ENCODE data around the gene INPP4A. TPM values are rescaled to one million over a fixed set of nuclear protein-coding genes. Genes with fewer than 3 reads are reported as not detected.

Gene INPP4A
- total RNA-seq, 1 experiment from 2014 or later: 25.0 TPM

DNA sequence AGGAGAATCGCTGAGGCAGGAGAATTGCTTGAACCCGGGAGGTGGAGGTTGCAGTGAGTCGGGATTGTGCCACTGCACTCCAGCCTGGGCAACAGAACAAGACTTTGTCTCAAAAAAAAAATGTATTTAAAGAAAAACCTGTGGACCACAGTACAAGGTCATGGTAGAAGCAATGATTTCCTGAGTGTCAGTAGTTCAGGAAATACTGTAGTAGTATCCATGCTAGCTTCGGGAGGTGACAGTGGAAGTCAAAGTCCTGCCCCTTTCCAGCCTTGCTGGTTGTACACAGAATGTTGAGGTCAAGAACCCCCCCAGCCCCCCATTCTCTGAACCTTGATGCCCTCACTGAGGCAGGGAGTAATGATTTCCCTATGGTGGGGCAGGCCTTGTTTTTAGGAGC lies 56.6 kb downstream of the INPP4A start:
- no peak for DNase-seq
- Histone ChIP-seq H3K9me3 (replicated peaks) (peaks cover 4% of the 10 kb centered on the region; the same call in 1 of the 2 replicates), H3K27me3 (no peaks in the 10 kb centered on the region), H3K4me3 (no peak overlapping the region), H3K27ac (no peak overlapping the region), H3K36me3 (no peaks in the 10 kb centered on the region), H3K4me1 (peaks cover 25% of the 10 kb centered on the region)

DNA sequence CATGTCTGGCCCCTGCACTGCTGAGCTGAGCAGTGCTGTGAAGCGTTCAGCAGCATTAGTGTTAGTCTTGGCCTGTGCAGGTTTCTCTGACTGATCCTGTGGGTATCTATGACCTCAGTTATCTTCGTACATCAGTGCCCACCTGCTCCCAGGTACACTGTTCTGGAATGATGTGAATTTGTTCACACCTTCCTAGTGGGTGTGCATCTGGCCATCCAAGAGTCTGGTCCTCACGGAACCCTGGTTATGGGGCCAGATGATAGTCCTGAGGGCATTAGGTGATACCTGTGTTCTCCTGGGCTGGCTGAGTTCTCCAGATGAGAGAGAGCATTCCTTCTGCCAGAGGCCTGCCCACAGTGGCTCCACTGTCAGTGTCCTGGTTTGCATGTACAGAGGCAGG lies 57.2 kb downstream of the INPP4A start:
- no peak overlapping the region for H3K4me3 ChIP-seq
- no peaks in the 10 kb centered on the region for H3K36me3 ChIP-seq
- no peaks in the 10 kb centered on the region; the same call in 1 of the 2 replicates for H3K9me3 ChIP-seq (replicated peaks)
- H3K27me3 ChIP-seq: no peaks in the 10 kb centered on the region
- no peak for DNase-seq
- H3K4me1 ChIP-seq: peaks cover 25% of the 10 kb centered on the region
- H3K27ac ChIP-seq: no peak overlapping the region

DNA sequence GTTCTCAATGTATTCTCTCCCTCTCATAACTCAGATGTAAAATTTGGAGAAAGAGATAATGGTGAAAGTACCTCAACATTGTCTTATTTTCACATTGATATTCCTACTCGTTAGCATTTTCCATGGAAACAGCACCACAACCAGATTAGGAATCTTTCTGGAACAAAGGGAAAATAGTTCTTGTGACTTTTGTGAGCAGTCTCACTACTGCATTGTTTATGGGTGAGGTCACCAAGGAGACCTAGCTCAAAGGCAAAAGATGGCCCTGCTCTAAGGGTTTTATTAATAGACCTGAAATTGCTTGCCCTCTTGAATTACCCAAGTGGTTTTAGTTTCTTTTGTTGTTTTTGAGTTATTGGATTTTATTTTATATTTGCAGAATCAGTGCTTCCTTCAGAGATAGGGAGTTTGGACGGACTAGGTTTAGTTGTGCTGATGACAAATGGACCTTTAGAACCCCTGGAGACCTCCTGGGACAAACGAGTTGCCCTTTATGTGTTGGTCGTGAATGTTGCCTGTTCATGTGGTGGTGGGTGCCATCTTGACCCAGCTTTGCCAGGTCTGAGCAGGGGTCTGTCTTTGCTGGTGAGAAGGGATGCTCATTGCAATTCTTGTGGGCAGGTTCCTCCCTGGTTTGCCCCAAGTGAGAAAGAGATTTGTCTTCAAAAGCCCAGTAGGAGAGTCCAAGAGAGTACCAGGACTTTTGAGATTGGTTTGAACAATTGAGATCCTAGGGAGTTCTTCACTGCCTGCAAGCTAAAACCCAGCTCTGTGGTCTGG lies 58.1 kb downstream of the INPP4A start:
- H3K27ac ChIP-seq: peak overlapping the region; percentile 7; the same call in 1 of the 2 replicates
- DNase-seq: peak in 1 of 2 experiments; percentile 17

DNA sequence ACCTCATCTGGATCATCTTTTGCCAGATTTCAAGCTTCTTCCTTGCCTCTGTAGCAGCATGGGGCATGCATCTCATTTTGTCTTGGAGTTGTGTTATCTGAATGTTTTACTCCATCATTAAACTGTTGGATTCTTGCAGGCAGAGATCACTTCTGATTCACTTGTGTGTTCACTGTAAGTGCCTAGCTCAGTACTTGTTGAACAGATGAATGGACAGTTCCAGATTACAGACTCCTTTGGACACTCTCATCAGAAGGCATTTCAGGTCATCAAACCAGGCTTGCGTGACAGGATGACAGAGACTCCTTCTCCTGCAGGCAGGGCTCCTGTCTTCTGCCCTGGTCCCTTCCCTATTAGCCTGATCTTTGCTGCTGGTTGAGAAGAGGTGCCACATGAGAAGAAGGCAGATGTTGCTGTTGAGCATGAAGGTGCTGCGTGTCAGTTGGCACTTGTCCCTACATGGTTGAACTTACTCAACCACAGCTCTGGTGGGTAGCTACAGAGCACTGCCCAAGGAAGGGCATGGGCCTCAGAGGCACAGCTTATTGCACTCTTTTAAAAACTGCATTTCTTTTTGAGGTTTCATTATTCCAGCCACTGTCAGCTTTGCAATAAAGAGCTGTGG lies 58.9 kb downstream of the INPP4A start:
- DNase-seq: no peak
- H3K36me3 ChIP-seq: no peaks in the 10 kb centered on the region
- no peak overlapping the region for H3K27ac ChIP-seq
- H3K27me3 ChIP-seq: no peaks in the 10 kb centered on the region
- no peak overlapping the region for H3K4me3 ChIP-seq
- peaks cover 18% of the 10 kb centered on the region for H3K4me1 ChIP-seq
- no peaks in the 10 kb centered on the region; the same call in 1 of the 2 replicates for H3K9me3 ChIP-seq (replicated peaks)

More for the DNA sequence above, 58.1 kb downstream of the INPP4A start:
- Histone ChIP-seq H3K36me3 (no peaks in the 10 kb centered on the region), H3K4me3 (no peak overlapping the region), H3K4me1 (peaks cover 25% of the 10 kb centered on the region), H3K27me3 (no peaks in the 10 kb centered on the region), H3K9me3 (replicated peaks) (no peaks in the 10 kb centered on the region; the same call in 1 of the 2 replicates)

DNA sequence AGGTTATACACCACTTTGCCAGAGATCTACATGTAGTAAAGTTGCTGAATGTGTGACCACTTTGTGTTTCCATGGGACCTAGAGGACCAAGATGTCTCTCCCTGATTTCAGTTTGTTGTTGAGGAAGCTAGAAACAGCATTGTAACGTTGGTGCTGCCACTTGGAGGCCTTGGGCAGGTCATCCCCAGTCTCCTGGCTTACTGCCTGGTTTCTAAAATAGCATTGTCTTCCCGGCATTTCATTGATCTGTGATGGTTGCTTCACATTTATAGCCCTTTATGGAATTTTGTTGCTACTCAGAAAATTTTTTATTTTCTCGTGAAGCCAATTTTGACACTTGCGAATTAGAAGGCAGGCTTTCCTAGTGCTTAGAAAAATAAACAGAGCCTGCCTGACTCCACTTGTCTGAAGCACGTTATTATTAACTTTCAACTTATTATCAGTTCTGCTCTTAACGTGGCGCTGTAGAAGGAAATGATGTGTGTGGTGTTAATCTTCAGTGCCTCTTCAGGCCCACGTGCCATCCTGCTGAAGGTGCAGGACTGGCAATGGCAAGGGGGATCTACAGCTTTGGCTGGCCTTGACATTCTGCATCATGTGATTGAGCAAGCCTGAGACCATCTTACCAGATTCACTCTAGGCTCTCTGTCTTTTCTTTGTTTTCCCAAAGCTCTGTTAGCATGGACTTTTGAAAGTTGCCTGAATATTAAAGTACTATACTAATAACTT lies 59.9 kb downstream of the INPP4A start:
- DNase-seq: no peak
- Histone ChIP-seq H3K9me3 (replicated peaks) (no peaks in the 10 kb centered on the region; the same call in 1 of the 2 replicates), H3K4me1 (peaks cover 9% of the 10 kb centered on the region), H3K36me3 (no peaks in the 10 kb centered on the region), H3K4me3 (no peak overlapping the region), H3K27me3 (no peaks in the 10 kb centered on the region), H3K27ac (no peak overlapping the region)

DNA sequence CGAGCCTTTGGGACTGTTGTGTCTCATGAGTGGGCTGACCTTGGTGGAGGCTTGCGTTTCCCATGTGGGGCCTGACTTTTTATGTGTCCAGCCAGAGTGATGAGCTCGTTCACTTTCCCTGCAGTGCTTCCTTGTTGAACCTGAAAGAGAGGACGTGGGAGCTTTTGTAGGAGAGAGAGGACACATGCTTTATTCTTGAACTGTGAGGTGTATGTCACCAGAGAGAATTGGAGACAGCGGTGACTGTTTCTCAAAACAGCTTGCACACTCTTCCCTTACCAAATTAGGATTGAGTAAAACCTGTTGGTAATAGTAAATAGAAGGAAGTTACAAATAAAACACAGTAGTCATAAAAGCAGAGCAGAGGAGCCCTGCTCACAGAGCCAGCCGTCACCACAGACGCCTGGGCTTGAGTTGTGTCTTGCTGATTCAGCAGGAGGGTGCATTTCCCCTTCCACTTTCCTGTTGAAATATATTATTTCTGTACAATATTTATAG lies 60.7 kb downstream of the INPP4A start:
- H3K9me3 ChIP-seq (replicated peaks): no peaks in the 10 kb centered on the region; the same call in 1 of the 2 replicates
- DNase-seq: no peak

DNA sequence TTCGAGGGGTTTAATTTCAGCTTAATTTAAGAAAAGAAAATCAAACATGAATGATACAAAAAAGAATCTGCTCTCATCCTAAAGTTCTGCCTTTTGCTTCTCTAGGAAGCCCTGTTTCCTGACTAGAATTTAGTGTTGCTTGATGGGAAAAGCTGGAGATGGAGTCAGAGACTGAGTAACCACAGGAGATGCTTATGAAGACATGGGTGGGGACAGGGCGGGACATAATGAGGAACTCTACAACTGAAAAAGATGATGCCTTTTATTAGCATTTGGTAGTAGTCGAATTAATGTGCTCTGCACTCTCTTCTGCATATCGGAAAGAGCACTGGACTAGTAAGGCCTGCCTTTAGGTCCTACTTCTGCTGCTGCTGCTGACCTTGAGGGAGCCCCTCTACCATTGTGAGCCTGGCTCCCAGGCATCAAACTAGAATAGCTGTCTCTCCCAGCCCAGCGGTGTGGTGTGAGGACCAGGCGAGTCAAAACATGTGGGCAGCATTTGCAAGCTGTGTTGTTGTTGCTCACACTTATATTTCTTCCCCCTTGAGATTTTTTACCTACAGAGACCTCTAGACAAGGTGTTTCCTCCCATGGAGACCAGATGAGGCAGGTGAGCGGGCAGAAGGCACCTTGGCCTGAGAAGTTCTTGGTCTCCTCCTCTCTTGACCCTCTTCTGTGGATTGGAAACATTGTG lies 61.5 kb downstream of the INPP4A start:
- H3K27ac ChIP-seq: no peak overlapping the region
- no peaks in the 10 kb centered on the region for H3K36me3 ChIP-seq
- DNase-seq: no peak
- H3K27me3 ChIP-seq: no peaks in the 10 kb centered on the region
- H3K9me3 ChIP-seq (replicated peaks): no peaks in the 10 kb centered on the region; the same call in 1 of the 2 replicates
- H3K4me3 ChIP-seq: no peak overlapping the region
- peaks cover 6% of the 10 kb centered on the region; the same call in 1 of the 2 replicates for H3K4me1 ChIP-seq

More for the DNA sequence above, 60.7 kb downstream of the INPP4A start:
- no peaks in the 10 kb centered on the region for H3K36me3 ChIP-seq
- peaks cover 6% of the 10 kb centered on the region; the same call in 1 of the 2 replicates for H3K4me1 ChIP-seq
- no peak overlapping the region for H3K4me3 ChIP-seq
- no peak overlapping the region for H3K27ac ChIP-seq
- H3K27me3 ChIP-seq: no peaks in the 10 kb centered on the region

DNA sequence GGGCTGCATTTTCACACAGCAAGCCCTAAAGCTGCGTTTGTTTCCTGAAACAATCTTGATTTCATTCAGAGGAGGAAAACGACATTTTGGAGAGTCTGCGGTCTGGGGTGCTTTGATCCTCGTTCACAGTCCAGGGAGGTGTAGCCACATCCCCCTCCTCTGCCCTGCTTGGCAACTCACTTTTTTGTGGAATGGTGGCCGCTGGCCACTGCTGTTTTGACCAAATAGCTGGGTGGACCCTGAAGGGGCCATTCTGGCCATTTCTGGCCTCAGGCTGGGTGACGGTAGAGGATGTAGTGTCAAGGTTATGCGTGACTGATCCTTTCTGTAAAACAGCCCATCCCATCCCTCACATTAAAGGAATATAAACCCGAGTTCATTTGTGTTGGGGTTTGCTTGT lies 62.2 kb downstream of the INPP4A start:
- DNase-seq: no peak
- no peaks in the 10 kb centered on the region for H3K27me3 ChIP-seq
- peaks cover 6% of the 10 kb centered on the region; the same call in 1 of the 2 replicates for H3K4me1 ChIP-seq
- H3K36me3 ChIP-seq: no peaks in the 10 kb centered on the region
- H3K9me3 ChIP-seq (replicated peaks): no peaks in the 10 kb centered on the region; the same call in 1 of the 2 replicates
- no peak overlapping the region for H3K27ac ChIP-seq
- no peak overlapping the region for H3K4me3 ChIP-seq

DNA sequence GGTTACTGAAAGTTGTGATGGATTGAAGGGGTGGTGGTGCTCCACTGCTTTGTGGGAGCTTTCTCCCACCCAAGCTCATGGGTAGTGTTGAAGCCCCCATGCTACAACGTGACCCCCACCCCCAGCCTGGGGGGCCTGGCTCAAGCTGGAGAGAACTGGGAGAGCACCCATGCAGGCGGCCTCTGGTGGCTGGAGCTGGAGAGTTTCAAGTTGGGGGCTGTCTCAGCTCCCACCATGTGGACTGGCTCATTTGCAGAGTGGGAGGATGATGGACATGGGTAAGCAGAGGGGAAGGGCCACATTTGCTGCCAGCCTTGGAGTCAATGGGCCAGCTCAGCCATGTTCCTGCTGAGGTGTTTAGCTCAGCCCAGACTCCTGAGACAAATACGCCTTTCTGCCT lies 62.8 kb downstream of the INPP4A start:
- no peak overlapping the region for H3K27ac ChIP-seq

DNA sequence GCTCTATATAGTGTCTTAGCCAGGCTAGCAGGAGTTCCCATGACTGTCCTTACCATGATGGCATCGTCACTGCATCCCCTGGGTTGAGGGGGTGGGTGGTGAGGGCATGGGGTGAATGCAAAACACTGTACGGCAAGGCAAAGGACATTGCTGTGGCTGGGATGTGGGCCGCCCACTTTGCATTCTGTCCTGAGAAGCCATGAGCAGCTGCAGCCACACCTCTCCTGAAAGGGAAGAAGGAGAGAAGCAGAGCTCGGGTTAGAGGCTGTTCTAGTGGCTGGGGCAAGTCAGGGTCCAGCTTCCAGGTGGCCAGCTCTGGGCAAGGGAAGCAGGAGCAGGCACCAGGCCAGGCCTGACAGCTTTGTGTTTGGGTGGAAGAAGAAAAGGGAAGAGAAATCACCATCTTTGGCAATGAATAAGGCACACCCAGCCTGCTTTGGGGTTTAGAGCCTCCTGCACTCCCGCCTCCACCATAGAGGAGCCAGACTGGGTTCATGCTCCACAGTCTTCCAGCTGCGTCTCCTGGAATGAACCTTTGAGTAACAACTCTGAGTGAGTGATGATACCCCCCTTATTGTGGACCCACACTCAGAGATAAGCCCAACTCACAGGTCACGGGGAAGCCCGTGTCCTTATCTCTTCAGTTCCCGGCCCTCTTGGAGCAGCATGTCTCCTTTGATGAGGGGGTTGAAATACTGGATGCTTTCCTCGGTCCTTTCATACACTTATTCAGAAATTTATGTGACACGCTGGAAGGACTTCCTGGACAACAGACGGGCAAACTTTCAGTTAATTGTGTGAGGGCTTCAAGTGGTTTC lies 63.4 kb downstream of the INPP4A start:
- Histone ChIP-seq H3K4me3 (no peak overlapping the region), H3K9me3 (replicated peaks) (no peaks in the 10 kb centered on the region), H3K27ac (no peak overlapping the region), H3K27me3 (no peaks in the 10 kb centered on the region), H3K4me1 (no peaks in the 10 kb centered on the region), H3K36me3 (no peaks in the 10 kb centered on the region)
- DNase-seq: no peak

More for the DNA sequence above, 62.8 kb downstream of the INPP4A start:
- H3K36me3 ChIP-seq: no peaks in the 10 kb centered on the region
- peaks cover 4% of the 10 kb centered on the region; the same call in 1 of the 2 replicates for H3K4me1 ChIP-seq
- no peak overlapping the region for H3K4me3 ChIP-seq
- no peaks in the 10 kb centered on the region; the same call in 1 of the 2 replicates for H3K9me3 ChIP-seq (replicated peaks)
- no peaks in the 10 kb centered on the region for H3K27me3 ChIP-seq
- DNase-seq: no peak

DNA sequence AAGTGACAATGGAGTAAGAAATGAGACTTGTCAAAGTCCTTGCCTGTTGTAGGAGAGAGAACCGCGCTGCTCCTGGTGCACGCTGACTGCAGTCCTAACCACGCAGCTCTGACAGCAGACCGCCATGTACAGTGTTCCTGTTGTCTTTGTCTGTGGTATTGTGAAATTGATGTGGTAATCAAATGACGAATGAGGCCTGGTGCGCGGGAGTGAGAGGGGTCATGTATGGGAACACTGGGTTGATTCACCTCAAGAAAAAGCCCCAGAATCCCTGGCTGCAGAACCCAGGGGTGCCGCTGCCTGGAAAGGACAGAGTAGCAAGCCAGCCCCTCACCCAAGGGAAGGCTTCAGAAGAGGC lies 64.0 kb downstream of the INPP4A start:
- DNase-seq: no peak
- Histone ChIP-seq H3K36me3 (no peaks in the 10 kb centered on the region), H3K27ac (no peak overlapping the region), H3K4me3 (no peak overlapping the region), H3K4me1 (no peaks in the 10 kb centered on the region), H3K9me3 (replicated peaks) (no peaks in the 10 kb centered on the region), H3K27me3 (no peaks in the 10 kb centered on the region)

DNA sequence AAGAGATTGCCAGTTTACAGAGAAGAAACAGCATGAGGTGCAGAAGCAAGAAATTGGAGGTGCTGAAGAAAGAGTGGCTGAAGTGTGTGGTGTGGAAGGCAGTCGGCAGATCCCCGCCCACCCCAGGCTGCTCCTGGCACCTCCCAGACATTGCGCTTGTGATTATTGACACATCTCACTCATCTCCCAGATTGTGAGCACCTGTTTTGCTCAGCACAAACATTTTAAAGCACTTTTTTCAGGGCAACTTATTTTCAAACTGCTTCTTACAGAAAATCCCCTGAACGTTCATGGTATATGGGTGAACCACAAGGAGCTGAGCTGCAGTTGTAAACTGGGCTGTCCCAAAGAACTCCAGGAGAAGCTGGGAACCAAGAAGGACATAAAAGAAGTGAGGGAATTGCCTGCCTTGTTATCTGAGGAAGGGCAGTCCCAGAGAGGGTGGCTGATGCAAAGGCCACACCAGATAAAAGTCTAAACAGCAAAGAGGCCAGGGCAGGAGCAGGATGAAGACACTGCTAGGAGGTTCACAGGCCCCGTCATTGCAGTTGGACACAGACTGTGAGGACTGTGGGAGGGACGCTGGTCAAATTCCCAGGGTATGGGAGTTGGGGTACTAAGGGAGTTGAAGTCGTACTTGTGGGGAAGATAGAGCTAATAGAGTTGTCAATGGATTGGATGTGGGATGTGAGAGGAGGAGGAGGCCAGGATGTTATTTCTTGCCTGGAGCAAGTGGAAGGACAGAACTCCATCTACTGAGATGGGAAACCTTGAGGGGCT lies 65.1 kb downstream of the INPP4A start:
- Histone ChIP-seq H3K4me1 (no peaks in the 10 kb centered on the region), H3K9me3 (replicated peaks) (no peaks in the 10 kb centered on the region), H3K27me3 (no peaks in the 10 kb centered on the region), H3K27ac (no peak overlapping the region), H3K36me3 (no peaks in the 10 kb centered on the region), H3K4me3 (no peak overlapping the region)
- no peak for DNase-seq

DNA sequence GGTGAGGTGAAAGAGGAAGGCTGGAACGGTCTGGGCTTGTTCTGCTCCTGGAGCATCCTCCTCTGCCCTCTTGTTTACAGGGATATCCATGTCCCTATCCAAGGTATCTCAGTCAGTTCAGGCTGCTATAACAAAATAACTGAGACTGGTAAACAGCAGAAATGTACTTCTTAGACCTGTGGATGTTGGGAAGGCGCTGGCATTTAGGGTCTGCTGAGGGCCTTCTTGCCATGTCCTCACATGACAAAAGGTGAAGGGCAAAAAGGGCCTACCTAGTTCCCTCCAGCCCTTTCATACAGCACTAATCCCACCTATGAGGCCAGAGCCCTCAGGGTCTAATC lies 65.6 kb downstream of the INPP4A start:
- H3K9me3 ChIP-seq (replicated peaks): no peaks in the 10 kb centered on the region
- H3K4me1 ChIP-seq: no peaks in the 10 kb centered on the region
- no peaks in the 10 kb centered on the region for H3K27me3 ChIP-seq
- no peak overlapping the region for H3K4me3 ChIP-seq
- H3K36me3 ChIP-seq: no peaks in the 10 kb centered on the region
- H3K27ac ChIP-seq: no peak overlapping the region
- no peak for DNase-seq
